Right cardiac atrium (tissue), 5 donors: ENCODE results near the gene ZBED6. TPM values are rescaled to one million over a fixed set of nuclear protein-coding genes. Genes with fewer than 3 reads are reported as not detected.
"Not testable (repeated sequence)": the region's sequence is repeated elsewhere in the genome, so short reads cannot be mapped to it uniquely, and the experiment has no call there.

Experiments used
- ATAC-seq, 2 donors: fragments of 200-7000 bp; cut with Tn5 transposase; one replicate each; pipeline versions ENCODE4 v1.8.0 to v1.9.1; 2020; ENCODE audit warnings: moderate library complexity in 2 of 2, mild to moderate bottlenecking in 1 of 2
- DNase-seq, 3 donors: peaks; one replicate each; pipeline ENCODE4 v3.0.0-alpha.2; 2020
- H3K27ac ChIP-seq: one replicate; pipeline ENCODE4 v1.5.1; 2013; ENCODE audit warnings: mild to moderate bottlenecking, low read length, control low read depth, moderate library complexity
- H3K27me3 ChIP-seq: one replicate; pipeline ENCODE4 v1.6.1; 2013; ENCODE audit not compliant: control insufficient read depth, insufficient read depth
- H3K4me1 ChIP-seq: one replicate; pipeline ENCODE4 v1.6.1; 2013; ENCODE audit warnings: low read length; ENCODE audit not compliant: control insufficient read depth, insufficient read depth
- H3K4me3 ChIP-seq: one replicate; pipeline ENCODE4 v1.5.1; 2013; ENCODE audit warnings: low read length, control low read depth
- H3K9me3 ChIP-seq: one replicate; pipeline ENCODE4 v1.6.1; 2013; ENCODE audit warnings: low read length; ENCODE audit not compliant: control insufficient read depth
- WGBS: extraction: QIAGEN DNeasy Blood & Tissue Kit; methylation state at CpG from one replicate; pipeline ENCODE4 v1.1.7; 2013; 5-methylcytosine and 5-hydroxymethylcytosine counted together
- intact Hi-C, 4 donors: fragments of 100-400 bp; cut with DNase I; formaldehyde crosslinking; loops; one replicate each; pipeline versions ENCODE4 v1.11.0 to v1.14.0; 2022 to 2023
- long read RNA-seq, 4 donors: library from polyadenylated mRNA; unstranded; transcript quantifications; one replicate each; pipeline ENCODE4 v2.0.0, GENCODE V29; 2020 to 2021
- polyA plus RNA-seq: library from polyadenylated mRNA; stranded (reverse); fragments of 200-250 nt; gene quantifications from one replicate; pipeline ENCODE4 v1.2.3, GENCODE V29; 2013
- total RNA-seq, 4 donors: library from RNA; stranded (reverse); fragmentation: NEBNext Ultra II Directional; extraction: Animal tissue kit (Norgen Biotek cat#: 25700); gene quantifications; one replicate each; pipeline ENCODE4 v1.2.1, GENCODE V29; 2021
- donor health status: healthy with polysubstance abuse.
- donor health status: DM: no; HTN: yes; CAD: no.
- donor health status: DM: no; HTN: no; CAD: no.
- donor health status: DM: no; HTN: yes; CAD: no; lungs with severe emphysema.
- donor health status: DM: yes; HTN: yes; CAD: no.

ZBED6 gene, protein sequence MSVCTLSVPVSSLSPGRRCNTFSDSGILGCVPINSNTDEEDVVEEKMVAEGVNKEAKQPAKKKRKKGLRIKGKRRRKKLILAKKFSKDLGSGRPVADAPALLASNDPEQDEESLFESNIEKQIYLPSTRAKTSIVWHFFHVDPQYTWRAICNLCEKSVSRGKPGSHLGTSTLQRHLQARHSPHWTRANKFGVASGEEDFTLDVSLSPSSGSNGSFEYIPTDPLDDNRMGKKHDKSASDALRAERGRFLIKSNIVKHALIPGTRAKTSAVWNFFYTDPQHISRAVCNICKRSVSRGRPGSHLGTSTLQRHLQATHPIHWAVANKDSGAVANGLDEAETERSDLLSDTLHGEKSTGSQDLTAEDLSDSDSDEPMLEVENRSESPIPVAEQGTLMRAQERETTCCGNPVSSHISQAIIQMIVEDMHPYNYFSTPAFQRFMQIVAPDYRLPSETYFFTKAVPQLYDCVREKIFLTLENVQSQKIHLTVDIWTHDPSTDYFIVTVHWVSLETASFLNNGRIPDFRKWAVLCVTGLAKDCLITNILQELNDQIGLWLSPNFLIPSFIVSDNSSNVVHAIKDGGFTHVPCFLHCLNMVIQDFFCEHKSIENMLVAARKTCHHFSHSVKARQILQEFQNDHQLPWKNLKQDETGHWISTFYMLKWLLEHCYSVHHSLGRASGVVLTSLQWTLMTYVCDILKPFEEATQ (N-terminal part only)
- total RNA-seq (10 to 100 TPM; 15.7 to 23.2 (median 18.3) TPM), polyA plus RNA-seq (1.8 TPM)
- long read RNA-seq, donor 1, partial matches to known transcripts: 0 of 1 reads
- long read RNA-seq, donor 1, other reads (novel, unspliced or antisense): 1 of 1 reads
- long read RNA-seq, donor 2, partial matches to known transcripts: 0 of 1 reads
- long read RNA-seq, donor 2, other reads (novel, unspliced or antisense): 1 of 1 reads
- long read RNA-seq, donor 3: 0 reads
- long read RNA-seq, donor 4, partial matches to known transcripts: 0 of 1 reads
- long read RNA-seq, donor 4, other reads (novel, unspliced or antisense): 1 of 1 reads

DNA sequence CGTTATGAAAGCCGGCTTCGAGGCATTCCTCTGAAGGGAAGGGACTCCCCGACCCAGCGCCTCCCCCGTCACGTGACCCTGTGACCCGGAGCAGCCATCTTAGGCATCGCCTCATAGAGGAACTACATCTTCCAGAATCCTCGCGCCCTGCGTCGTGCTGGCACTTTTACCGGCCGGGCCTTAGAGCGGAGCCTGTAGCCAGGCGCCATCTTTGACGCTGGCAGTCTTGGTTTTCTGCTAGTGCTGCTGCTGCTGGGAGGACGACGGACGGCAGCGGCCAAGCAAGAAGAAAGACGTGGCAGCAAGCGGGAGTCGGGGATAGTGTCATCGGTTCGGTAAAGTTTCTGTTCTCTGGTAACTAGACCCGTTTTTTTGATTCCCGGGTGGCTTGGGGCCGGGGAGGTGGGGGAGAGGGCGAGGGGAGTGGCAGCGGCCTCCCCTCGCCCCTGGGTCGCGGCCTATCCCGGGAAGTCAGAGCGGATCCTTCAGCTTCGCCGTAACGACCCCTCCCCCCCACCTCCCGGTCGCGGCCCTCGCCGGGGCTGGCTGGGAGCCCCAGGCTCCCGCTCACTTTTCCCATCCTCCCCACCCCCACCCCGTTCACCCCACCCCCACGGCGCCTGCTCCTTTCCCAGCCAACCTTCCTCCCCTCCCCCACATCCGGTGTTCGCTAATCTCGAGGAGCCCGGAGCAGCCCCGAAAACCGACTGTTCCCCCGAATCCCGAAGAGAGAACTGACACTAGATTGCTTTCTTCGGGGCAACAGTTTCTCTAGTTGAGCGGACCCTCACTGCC is at the start of gene ZBED6, which contains the start of gene ZC3H11A:
Gene ZBED6 (plus strand): TSS at position 183 of the 795 bp plus-strand sequence. CDS start 1,900 bp downstream, outside the sequence.
Gene ZC3H11A (plus strand): TSS at position 183 of the 795 bp plus-strand sequence. CDS start 21,448 bp downstream, outside the sequence.
- DNase-seq (peak; percentile 100), ATAC-seq (peak; percentile 98 to 99)
- Histone ChIP-seq H3K27ac (peak within 1 kb of the TSS; percentile 85), H3K4me3 (peak within 1 kb of the TSS; percentile 97), H3K27me3 (no peaks in the 10 kb centered on the region), H3K4me1 (peaks cover 12% of the 10 kb centered on the region), H3K9me3 (no peaks in the 10 kb centered on the region)
- intact Hi-C loops: no loop called here
- under 1% methylated on average over 59 of the region's 59 CpGs for WGBS

DNA sequence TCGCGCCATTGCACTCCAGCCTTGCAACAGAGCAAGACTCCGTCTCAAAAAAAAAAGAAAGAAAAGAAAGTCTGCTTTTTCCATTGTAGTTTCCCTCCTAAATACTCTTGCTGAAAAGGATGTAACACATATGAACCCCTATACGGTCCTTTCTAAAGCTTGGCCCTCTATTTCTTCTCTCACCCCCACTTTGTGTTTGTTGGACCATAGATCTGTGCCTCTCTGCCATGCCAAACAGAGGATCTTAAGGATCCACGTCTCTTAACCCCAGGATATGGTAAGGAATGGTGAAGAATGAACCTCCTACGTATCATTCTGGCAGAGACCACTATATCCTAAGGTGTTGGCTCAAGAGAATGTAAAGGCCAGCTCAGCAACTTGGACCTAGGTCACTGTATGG is 49.1 kb upstream of the ZBED6 start:
- no peak overlapping the region for H3K4me3 ChIP-seq
- WGBS: 93% methylated on average over 6 of the region's 6 CpGs
- no peak overlapping the region for H3K27ac ChIP-seq
- no peak for ATAC-seq
- no peak for DNase-seq
- H3K9me3 ChIP-seq: no peaks in the 10 kb centered on the region
- no peaks in the 10 kb centered on the region for H3K4me1 ChIP-seq
- H3K27me3 ChIP-seq: no peaks in the 10 kb centered on the region
- intact Hi-C loops: no loop called here

DNA sequence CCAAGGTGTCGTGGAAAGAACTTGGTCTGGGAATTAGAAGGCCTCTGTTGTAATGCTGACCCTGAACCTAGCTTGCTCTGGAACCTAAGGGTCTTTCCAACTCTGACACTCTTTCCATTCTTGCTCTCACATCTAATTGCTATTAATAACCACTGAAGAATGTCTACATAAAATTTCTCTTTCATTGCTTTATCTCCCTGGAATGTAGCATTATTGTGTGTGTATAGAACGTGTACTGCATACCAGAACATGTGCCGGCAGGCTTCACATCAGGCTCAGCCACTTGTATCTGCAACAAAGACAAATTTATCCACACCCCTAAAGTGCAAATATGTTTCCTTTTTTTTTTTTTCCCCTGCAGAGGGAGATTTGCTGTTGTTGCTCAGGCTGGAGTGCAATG is 44.4 kb upstream of the ZBED6 start:
- no peak for ATAC-seq
- Histone ChIP-seq H3K27me3 (no peaks in the 10 kb centered on the region), H3K4me3 (no peak overlapping the region), H3K27ac (no peak overlapping the region), H3K4me1 (no peaks in the 10 kb centered on the region), H3K9me3 (no peaks in the 10 kb centered on the region)
- intact Hi-C loops: no loop called here
- 52% methylated on average over 3 of the region's 3 CpGs for WGBS
- DNase-seq: no peak

DNA sequence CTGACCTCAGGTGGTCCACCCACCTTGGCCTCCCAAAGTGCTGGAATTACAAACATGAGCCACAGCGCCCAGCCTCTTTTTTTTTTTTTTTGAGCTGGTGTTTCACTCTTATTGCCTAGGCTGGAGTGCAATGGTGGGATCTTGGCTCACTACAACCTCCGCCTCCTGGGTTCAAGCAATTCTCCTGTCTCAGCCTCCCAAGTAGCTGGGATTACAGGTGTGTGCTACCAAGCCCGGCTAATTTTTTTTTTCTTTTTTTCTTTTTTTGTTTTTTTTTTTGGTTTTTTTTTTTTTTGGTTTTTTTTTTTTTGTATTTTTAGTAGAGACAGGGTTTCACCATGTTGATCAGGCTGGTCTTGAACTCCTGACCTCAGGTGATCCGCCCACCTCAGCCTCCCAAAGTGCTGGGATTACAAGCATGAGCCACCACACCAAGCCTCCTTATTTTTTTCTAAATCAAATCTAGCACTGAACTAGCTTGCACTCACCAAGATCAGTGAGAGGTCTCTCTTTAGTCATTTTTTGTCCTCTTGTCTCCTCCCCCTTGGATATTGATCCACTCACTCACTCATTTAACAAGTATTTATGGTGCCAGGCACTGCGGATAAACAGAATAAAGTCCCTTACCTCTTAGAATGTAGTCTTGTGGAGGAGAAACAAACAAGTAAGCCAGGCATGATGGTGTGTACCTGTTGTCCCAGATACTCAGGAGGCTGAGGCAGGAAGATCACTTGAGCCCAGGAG is 43.6 kb upstream of the ZBED6 start:
- intact Hi-C loops: not testable (repeated sequence)

DNA sequence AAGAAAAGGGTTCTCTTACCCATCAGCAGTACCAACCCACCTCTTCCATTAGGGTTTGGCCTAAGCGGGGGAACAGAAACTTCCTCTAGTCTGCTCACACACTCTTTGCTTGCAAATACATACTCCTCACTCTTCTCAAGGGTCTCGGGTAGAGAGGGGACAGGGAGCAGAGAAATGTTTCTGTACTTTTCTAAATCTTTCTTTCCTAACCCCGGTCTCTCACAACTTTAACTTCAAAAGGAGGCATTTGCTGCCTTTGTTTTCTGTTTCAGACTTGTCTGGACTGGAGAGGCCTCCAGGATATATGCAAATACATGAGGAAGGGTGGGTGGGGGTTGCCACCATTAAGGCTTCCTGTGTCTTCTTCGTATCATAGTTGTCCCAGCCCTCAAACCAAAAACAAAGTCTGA is 41.0 kb upstream of the ZBED6 start:
- intact Hi-C loops: no loop called here
- DNase-seq: no peak
- Histone ChIP-seq H3K4me1 (no peaks in the 10 kb centered on the region), H3K4me3 (no peak overlapping the region), H3K27me3 (no peaks in the 10 kb centered on the region), H3K9me3 (no peaks in the 10 kb centered on the region), H3K27ac (no peak overlapping the region)
- no peak for ATAC-seq
- 83% methylated on average over 4 of the region's 4 CpGs for WGBS

More for the DNA sequence above, 43.6 kb upstream of the ZBED6 start:
- H3K27me3 ChIP-seq, DNase-seq, H3K4me3 ChIP-seq, H3K9me3 ChIP-seq, H3K4me1 ChIP-seq, H3K27ac ChIP-seq, ATAC-seq: not testable (repeated sequence)
- 95% methylated on average over 5 of the region's 5 CpGs for WGBS

DNA sequence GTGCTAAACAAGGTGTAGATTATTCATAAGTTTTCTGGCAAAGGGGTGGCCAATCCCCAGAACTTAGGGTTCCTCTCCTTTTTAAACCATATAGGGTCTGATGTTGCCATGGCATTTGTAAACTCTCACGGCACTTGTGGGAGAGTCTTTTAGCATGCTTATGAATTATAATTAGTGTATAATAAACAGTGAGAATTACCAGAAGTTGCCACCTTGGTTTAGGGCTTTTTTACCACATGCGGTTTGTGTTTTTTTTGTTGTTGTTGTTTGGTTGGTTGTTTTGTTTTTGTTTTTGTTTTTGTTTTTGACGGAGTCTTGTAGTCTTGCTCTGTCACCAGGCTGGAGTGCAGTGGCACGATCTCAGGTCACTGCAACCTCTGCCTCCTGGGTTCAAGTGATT is 39.4 kb upstream of the ZBED6 start:
- WGBS: 84% methylated on average over 4 of the region's 4 CpGs
- DNase-seq (no peak), ATAC-seq (no peak)
- Histone ChIP-seq H3K9me3 (no peaks in the 10 kb centered on the region), H3K27ac (no peak overlapping the region), H3K4me3 (no peak overlapping the region), H3K27me3 (no peaks in the 10 kb centered on the region), H3K4me1 (no peaks in the 10 kb centered on the region)
- intact Hi-C loops: no loop called here

DNA sequence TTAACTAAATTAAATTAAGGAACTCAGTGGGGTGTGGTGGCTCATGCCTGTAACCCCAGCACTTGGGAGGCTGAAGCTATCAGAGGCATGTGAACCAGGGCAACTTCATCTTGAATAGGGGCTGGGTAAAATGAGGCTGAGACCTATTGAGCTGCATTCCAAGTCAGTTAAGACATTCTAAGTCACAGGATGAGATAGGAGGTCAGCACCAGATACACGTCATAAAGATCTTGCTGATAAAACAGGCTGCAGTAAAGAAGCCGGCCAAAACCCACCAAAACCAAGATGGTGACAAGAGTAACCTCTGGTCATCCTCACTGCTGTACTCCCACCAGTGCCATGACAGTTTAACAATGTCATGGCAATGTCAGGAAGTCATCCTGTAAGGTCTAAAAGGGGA is 36.7 kb upstream of the ZBED6 start:
- DNase-seq, H3K27ac ChIP-seq, intact Hi-C loops, H3K4me3 ChIP-seq, H3K4me1 ChIP-seq, H3K9me3 ChIP-seq, H3K27me3 ChIP-seq, ATAC-seq: not testable (repeated sequence)
- 82% methylated on average over 2 of the region's 2 CpGs for WGBS

DNA sequence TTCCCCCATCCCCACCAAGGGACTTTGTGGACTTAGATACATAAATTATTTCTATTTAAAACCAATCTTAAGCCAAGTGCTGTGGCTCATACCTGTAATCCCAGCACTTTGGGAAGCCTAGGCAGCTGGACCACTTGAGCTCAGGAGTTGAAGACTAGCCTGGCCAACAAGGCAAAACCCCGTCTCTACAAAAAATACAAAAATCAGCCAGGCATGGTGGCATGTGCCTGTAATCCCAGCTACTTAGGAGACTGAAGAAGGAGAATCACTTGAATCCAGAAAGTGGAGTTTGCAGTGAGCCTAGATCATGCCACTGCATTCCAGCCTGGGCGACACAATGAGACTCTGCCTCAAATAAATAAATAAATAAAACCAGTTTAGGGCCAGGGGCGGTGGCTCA is 34.9 kb upstream of the ZBED6 start:
- ATAC-seq (no peak), DNase-seq (no peak)
- Histone ChIP-seq H3K9me3 (no peaks in the 10 kb centered on the region), H3K4me1 (no peaks in the 10 kb centered on the region), H3K27me3 (no peaks in the 10 kb centered on the region), H3K4me3 (no peak overlapping the region), H3K27ac (no peak overlapping the region)
- intact Hi-C loops: no loop called here
- WGBS: 93% methylated on average over 3 of the region's 3 CpGs

DNA sequence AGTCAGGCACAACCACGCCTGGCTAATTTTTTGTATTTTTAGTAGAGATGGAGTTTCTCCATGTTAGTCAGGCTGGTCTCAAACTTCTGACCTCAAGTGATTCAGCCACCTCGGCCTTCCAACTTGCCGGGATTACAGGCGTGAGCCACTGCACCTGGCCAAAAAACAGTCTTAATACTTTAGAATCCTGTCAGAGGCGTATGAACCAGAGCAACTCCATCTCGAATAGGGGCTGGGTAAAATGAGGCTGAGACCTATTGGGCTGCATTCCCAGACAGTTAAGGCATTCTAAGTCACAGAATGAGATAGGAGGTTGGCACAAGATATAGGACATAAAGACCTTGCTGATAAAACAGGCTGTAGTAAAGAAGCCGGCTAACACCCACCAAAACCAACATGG is 33.5 kb upstream of the ZBED6 start:
- H3K4me1 ChIP-seq, H3K9me3 ChIP-seq, intact Hi-C loops, H3K27me3 ChIP-seq, DNase-seq, ATAC-seq, H3K4me3 ChIP-seq, H3K27ac ChIP-seq: not testable (repeated sequence)
- 80% methylated on average over 7 of the region's 7 CpGs for whole genome bisulfite sequencing

DNA sequence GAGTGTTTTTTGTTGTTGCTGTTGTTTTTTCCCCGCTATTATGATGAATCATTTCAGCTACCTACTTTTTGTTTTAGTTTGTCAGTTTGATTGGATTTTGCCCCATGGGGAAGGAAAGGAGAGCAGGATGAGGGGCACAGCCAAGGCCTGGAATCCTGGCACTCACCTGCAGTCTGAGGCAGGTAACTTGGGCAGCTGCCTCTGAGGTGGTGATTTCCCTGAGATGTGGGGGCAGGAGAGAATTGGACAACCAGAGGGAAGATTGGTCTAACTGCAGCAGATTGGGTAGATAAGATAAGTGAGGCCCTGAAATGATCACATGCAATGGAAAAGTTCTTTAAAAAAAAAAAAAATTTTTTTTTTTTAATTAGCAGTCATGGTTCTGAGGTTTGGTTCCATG is 31.9 kb upstream of the ZBED6 start:
- intact Hi-C loops: no loop called here
- WGBS: 94% methylated on average over 1 of the region's 1 CpG
- no peaks in the 10 kb centered on the region for H3K4me1 ChIP-seq
- H3K27me3 ChIP-seq: no peaks in the 10 kb centered on the region
- ATAC-seq (no peak), DNase-seq (no peak)
- H3K4me3 ChIP-seq: no peak overlapping the region
- no peak overlapping the region for H3K27ac ChIP-seq
- no peaks in the 10 kb centered on the region for H3K9me3 ChIP-seq
